GM12878 (cell line): ENCODE measurements around the gene SELP. TPM values are rescaled to one million over a fixed set of nuclear protein-coding genes. Genes with fewer than 3 reads are reported as not detected.

Experiments used
- ATAC-seq: fragments of 200-7000 bp; cut with Tn5 transposase; 3 replicates; pipeline ENCODE4 v1.9.1; 2020; ENCODE audit warnings: mild to moderate bottlenecking, moderate library complexity
- BruUV-seq: library from RNA; stranded (reverse); fragments of 400-500 nt; replicated peaks from 2 replicates; lab custom pipeline; 2021; lab: Mats Ljungman, UMichigan
- CTCF ChIA-PET: fragments of 300-600 bp; sonication (Branson Sonifier 250); formaldehyde crosslinking; extraction: SDS; loops from one replicate; lab custom pipeline; 2021; ENCODE audit warnings: inconsistent platforms; lab: Yijun Ruan, JAX
- POLR2A ChIA-PET: fragments of 350-600 bp; formaldehyde crosslinking; extraction: SDS; loops from one replicate; lab custom pipeline; 2021; ENCODE audit warnings: inconsistent platforms; lab: Charles Lee
- RAD21 ChIA-PET: fragments of 300-600 bp; sonication (Branson Sonifier 250); formaldehyde crosslinking; loops from one replicate; lab custom pipeline; 2023; ENCODE audit warnings: antibody characterized with exemption; ENCODE audit not compliant: unreplicated experiment; lab: Charles Lee
- SMC1A ChIA-PET: fragments of 300-600 bp; sonication (Branson Sonifier 250); formaldehyde crosslinking; loops from one replicate; lab custom pipeline; 2023; ENCODE audit not compliant: unreplicated experiment, uncharacterized antibody; lab: Charles Lee
- DNase-seq: peaks from one replicate; pipeline ENCODE4 v3.0.0-alpha.2; 2011; ENCODE audit warnings: low read depth, low spot score
- FAIRE-seq: peaks from 3 replicates; lab custom pipeline; 2011; peaks lifted over from hg19 to GRCh38; lab: Jason Lieb, UNC
- H2AFZ ChIP-seq: 2 replicates; pipeline ENCODE4 v1.6.0; 2011; ENCODE audit warnings: low read depth, low read length, control low read depth; ENCODE audit not compliant: control insufficient read depth
- H3K27ac ChIP-seq: 2 replicates; pipeline ENCODE4 v1.5.1; 2011; ENCODE audit warnings: control low read depth; ENCODE audit not compliant: control insufficient read depth, insufficient read depth
- H3K27me3 ChIP-seq, 2 experiments: replicated peaks in 1 of 2; 2 replicates each; pipeline versions ENCODE4 v1.6.0 to v1.6.1; 2011; ENCODE audit warnings: low read length in 1 of 2; ENCODE audit not compliant: control insufficient read depth in 2 of 2, insufficient read depth in 2 of 2
- H3K36me3 ChIP-seq, 2 experiments: 2 replicates each; pipeline ENCODE4 v1.5.1; 2011; ENCODE audit warnings: low read length in 1 of 2; ENCODE audit not compliant: control insufficient read depth in 2 of 2, insufficient read depth in 2 of 2
- H3K4me1 ChIP-seq: 2 replicates; pipeline ENCODE4 v1.6.1; 2011; ENCODE audit warnings: mild to moderate bottlenecking, low read length, moderate library complexity, mixed read lengths; ENCODE audit not compliant: control insufficient read depth, insufficient read depth
- H3K4me2 ChIP-seq: 2 replicates; pipeline ENCODE4 v1.6.0; 2011; ENCODE audit warnings: control low read depth; ENCODE audit not compliant: control insufficient read depth, insufficient read depth
- H3K4me3 ChIP-seq: fragments of 200-600 bp; sonication (generic); 2 replicates; pipeline ENCODE4 v1.5.1; 2016
- H3K79me2 ChIP-seq: 2 replicates; pipeline ENCODE4 v1.6.0; 2011; ENCODE audit warnings: low read length; ENCODE audit not compliant: control insufficient read depth, insufficient read depth
- H3K9ac ChIP-seq: 2 replicates; pipeline ENCODE4 v1.8.0; 2011; ENCODE audit warnings: low read length, control low read depth, mixed read lengths; ENCODE audit not compliant: control insufficient read depth, insufficient read depth
- H3K9me3 ChIP-seq: replicated peaks from 3 replicates; pipeline ENCODE4 v1.5.1; 2011; ENCODE audit warnings: mild to moderate bottlenecking, low read length; ENCODE audit not compliant: control insufficient read depth, insufficient read depth
- H4K20me1 ChIP-seq: 2 replicates; pipeline ENCODE4 v1.6.0; 2011; ENCODE audit not compliant: control insufficient read depth, insufficient read depth
- BACH1 ChIP-seq: fragments of 450-650 bp; IDR thresholded peaks from 2 replicates; pipeline ENCODE4 v1.6.1; 2017; ENCODE audit warnings: mild to moderate bottlenecking, borderline replicate concordance
- BCL3 ChIP-seq: IDR thresholded peaks from 2 replicates; pipeline ENCODE4 v1.6.1; 2011; ENCODE audit warnings: borderline replicate concordance, low read depth, mild to moderate bottlenecking, moderate library complexity, low read length; ENCODE audit not compliant: insufficient read depth, poor library complexity, severe bottlenecking
- BRCA1 ChIP-seq: IDR thresholded peaks from 2 replicates; pipeline ENCODE4 v1.6.1; 2011; ENCODE audit warnings: low read depth, low read length, improper control_type of control experiment
- CHD4 ChIP-seq: fragments of 200-600 bp; sonication (generic); IDR thresholded peaks from 2 replicates; pipeline ENCODE4 v1.6.1; 2016; ENCODE audit warnings: mild to moderate bottlenecking
- EGR1 ChIP-seq, 2 experiments: IDR thresholded peaks; 1 replicate in 1 of 2; 2 replicates in 1 of 2; pipeline ENCODE4 v1.6.1; 2011 to 2012; ENCODE audit warnings: low read depth in 2 of 2, low read length in 2 of 2, borderline replicate concordance in 1 of 2, mild to moderate bottlenecking in 1 of 2, moderate library complexity in 1 of 2
- IKZF2 ChIP-seq, 2 experiments: fragments of 450-650 bp; IDR thresholded peaks; 2 replicates each; pipeline ENCODE4 v1.6.1; 2017; ENCODE audit warnings: mild to moderate bottlenecking in 2 of 2, moderate library complexity in 2 of 2
- JUND ChIP-seq: IDR thresholded peaks from 2 replicates; pipeline ENCODE4 v1.6.1; 2012; ENCODE audit warnings: low read depth, mild to moderate bottlenecking, low read length, improper control_type of control experiment, moderate library complexity
- MTA2 ChIP-seq: fragments of 450-650 bp; IDR thresholded peaks from 2 replicates; pipeline ENCODE4 v1.6.1; 2016; ENCODE audit warnings: low read depth, mild to moderate bottlenecking, moderate library complexity
- PAX5 ChIP-seq: IDR thresholded peaks from 2 replicates; pipeline ENCODE4 v1.6.1; 2011; ENCODE audit warnings: low read depth, low read length, borderline replicate concordance
- PBX3 ChIP-seq: IDR thresholded peaks from 2 replicates; pipeline ENCODE4 v1.6.1; 2011; ENCODE audit warnings: mild to moderate bottlenecking, low read depth, low read length, moderate library complexity; ENCODE audit not compliant: insufficient replicate concordance
- PML ChIP-seq: IDR thresholded peaks from 2 replicates; pipeline ENCODE4 v1.6.1; 2012; ENCODE audit warnings: low read length, inconsistent platforms
- RAD21 ChIP-seq: IDR thresholded peaks from 2 replicates; pipeline ENCODE4 v1.6.1; 2011; ENCODE audit warnings: mild to moderate bottlenecking, low read depth, low read length, moderate library complexity; ENCODE audit not compliant: insufficient read depth
- RELA ChIP-seq: fragments of 450-650 bp; IDR thresholded peaks from 2 replicates; pipeline ENCODE4 v1.8.0; 2014; ENCODE audit warnings: borderline replicate concordance; ENCODE audit not compliant: partially characterized antibody
- SMAD1 ChIP-seq: fragments of 450-650 bp; IDR thresholded peaks from 2 replicates; pipeline ENCODE4 v1.6.1; 2018; ENCODE audit warnings: mild to moderate bottlenecking, low read depth; ENCODE audit not compliant: partially characterized antibody
- SREBF1 ChIP-seq: IDR thresholded peaks from 2 replicates; pipeline ENCODE4 v1.6.1; 2012; ENCODE audit warnings: mild to moderate bottlenecking, low read length
- STAT1 ChIP-seq: fragments of 450-650 bp; conservative IDR thresholded peaks from 2 replicates; pipeline ENCODE4 v1.6.1; 2014; ENCODE audit warnings: antibody characterized with exemption, mild to moderate bottlenecking
- STAT3 ChIP-seq: IDR thresholded peaks from 2 replicates; pipeline ENCODE4 v1.6.1; 2011; ENCODE audit warnings: low read depth, low read length, improper control_type of control experiment
- TBL1XR1 ChIP-seq: IDR thresholded peaks from 2 replicates; pipeline ENCODE4 v1.6.1; 2012; ENCODE audit warnings: low read depth, low read length, improper control_type of control experiment
- WGBS: methylation state at CpG from one replicate; pipeline ENCODE4 v1.1.6; 2016; ENCODE audit warnings: low lambda C conversion rate; ENCODE audit not compliant: insufficient replicate concordance, insufficient coverage; ENCODE audit errors: missing lambda C conversion rate; 5-methylcytosine and 5-hydroxymethylcytosine counted together
- in situ Hi-C: fragments of 300-500 bp; cut with MboI; formaldehyde crosslinking; loops from 9 replicates; pipeline ENCODE4 v1.14.3; 2018; ENCODE audit warnings: mixed read lengths
- intact Hi-C: fragments of 100-400 bp; cut with micrococcal nuclease; formaldehyde crosslinking; loops from one replicate; pipeline ENCODE4 v1.14.2; 2022; ENCODE audit not compliant: unreplicated experiment
- polyA plus RNA-seq, 11 experiments: library from polyadenylated mRNA; depleted of rRNA in 4 of 11; unstranded in 6 of 11; stranded (reverse) in 5 of 11; fragments of >200 nt; fragmentation: Nextera tagmentation in 4 of 11; fragmentation: Illumina TruSeq in 1 of 11; extraction: Ambion mirVana in 4 of 11; extraction: Trizol in 1 of 11; gene quantifications; 1 replicate in 1 of 11; 2 replicates in 10 of 11; pipeline versions ENCODE4 v1.2.1 to v1.2.3, GENCODE V29; 2011 to 2016; ENCODE audit warnings: inconsistent platforms in 2 of 11, missing spikeins in 2 of 11, low read depth in 1 of 11
- total RNA-seq, 4 experiments: library from RNA; depleted of rRNA in 3 of 4; stranded (reverse); fragments of >200 nt in 3 of 4; fragmentation: Illumina TruSeq in 1 of 4; extraction: Trizol in 1 of 4; gene quantifications; 2 replicates each; pipeline versions ENCODE4 v1.2.1 to v1.2.3, GENCODE V29; 2013 to 2021

Gene SELP
- total and polyA plus RNA-seq, 10 of the 15 experiments (the other 5 are each of a cell fraction or from before 2014, with no cell fraction given): 0.04 to 0.23 (median 0.06) TPM; not detected in 7

GRCh38 chr1:169595764-169596711 is 33.9 kb downstream of the SELP start (continued):
- no peak for TF ChIP-seq CHD4
- TF ChIP-seq BRCA1: no peak
- TF ChIP-seq PBX3: no peak

- peak; percentile 95 for ATAC-seq
- Histone ChIP-seq H3K9ac (no peak overlapping the region), H4K20me1 (no peaks in the 10 kb centered on the region), H3K79me2 (no peaks in the 10 kb centered on the region), H3K9me3 (no peaks in the 10 kb centered on the region), H3K4me2 (peak overlapping the region; percentile 63), H2AFZ (no peak overlapping the region), H3K27ac (no peak overlapping the region), H3K4me3 (peak overlapping the region; percentile 30; the same call in 1 of the 2 replicates), H3K36me3 (no peaks in the 10 kb centered on the region), H3K4me1 (peaks cover 12% of the 10 kb centered on the region), H3K27me3 (no peaks in the 10 kb centered on the region)
- in situ Hi-C loops (no loop called here), intact Hi-C loops (no loop called here)
- SMC1A ChIA-PET: interaction anchor here (1.0 to 3.8 kb wide), 6 partner anchors 8 to 118 kb away, joined by 3 to 20 read pairs (median 6); no protein-coding TSS in a partner anchor
- FAIRE-seq: peak; percentile 88
- WGBS: 2% methylated on average over 3 of the region's 3 CpGs
- DNase-seq: peak; percentile 76
- CTCF ChIA-PET: interaction anchor here (1.7 to 3.8 kb wide), 3 partner anchors 8 to 216 kb away, joined by 5 to 17 read pairs (median 17); partner anchors contain the start of gene F5
- BruUV-seq: no TSS peak
- POLR2A ChIA-PET: no interaction called here
- RAD21 ChIA-PET: interaction anchor here (1.9 to 2.1 kb wide), 2 partner anchors 42 to 118 kb away, joined by 5 to 8 read pairs; no protein-coding TSS in a partner anchor
- TF ChIP-seq BCL3: peak; percentile 47
- TF ChIP-seq STAT1: no peak
- TF ChIP-seq EGR1 (IDR thresholded peaks at IDR 0.05; ENCODE audit: borderline replicate concordance in 1 of 2, low read depth in 2 of 2, low read length in 2 of 2): no peak
- no peak for TF ChIP-seq SREBF1
- TF ChIP-seq TBL1XR1: peak; percentile 59; the same call in 1 of the 2 replicates
- peak; percentile 81 for TF ChIP-seq PAX5
- TF ChIP-seq PML: no peak
- 0 out of 2 replicates have a peak, but pooled peaks have one; percentile 34 for TF ChIP-seq JUND
- TF ChIP-seq RAD21: no peak
- TF ChIP-seq IKZF2 (IDR thresholded peaks at IDR 0.05): peak; percentile 69 to 85
- no peak; the same call in 1 of the 2 replicates for TF ChIP-seq BACH1
- no peak for TF ChIP-seq SMAD1
- TF ChIP-seq STAT3: peak; percentile 50; the same call in 1 of the 2 replicates
- TF ChIP-seq RELA: peak; percentile 26
- TF ChIP-seq MTA2: peak; percentile 94
Measured at GRCh38 chr1:169594391-169594790, 35.5 kb downstream of the SELP start.
